GM21447 (cell line): ENCODE data around the gene SCN9A.
A peak's percentile ranks its signal among the peaks of the same experiment; 100 is the strongest.
"Not testable (repeated sequence)": the region's sequence is repeated elsewhere in the genome, so short reads cannot be mapped to it uniquely, and the experiment has no call there.

Experiments
- ATAC-seq: cut with Tn5 transposase; IDR thresholded peaks from one replicate; pipeline ENCODE4 v1.9.1; 2021; ENCODE audit not compliant: unreplicated experiment

SCN9A gene

DNA sequence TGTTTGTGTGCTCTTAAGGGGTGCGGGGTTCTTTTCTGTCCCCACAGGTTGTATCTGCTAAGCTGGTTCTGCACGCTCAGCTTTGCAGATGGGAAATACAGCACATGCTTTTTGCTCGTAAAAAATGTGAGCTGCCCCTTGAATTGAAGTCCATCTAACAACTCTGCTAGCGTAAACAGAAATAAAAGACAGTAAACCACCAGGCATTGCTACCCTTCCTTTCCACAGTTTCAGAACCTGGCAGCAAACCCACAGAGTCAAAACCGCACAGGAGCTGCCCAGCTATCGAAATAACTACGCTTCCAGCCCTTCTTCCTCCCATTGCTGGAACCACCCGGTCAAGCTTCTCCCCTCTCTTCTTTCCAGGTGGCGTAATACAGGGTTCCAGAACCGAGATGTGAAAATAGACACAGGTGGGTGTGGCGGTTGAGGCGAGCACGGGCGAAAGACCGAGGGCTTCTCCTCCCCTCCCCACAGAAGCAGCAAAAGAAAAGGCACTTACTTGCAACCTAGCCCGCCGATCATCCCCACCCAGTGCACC is 479 bp downstream of the SCN9A start:
- peak; percentile 6 for ATAC-seq

DNA sequence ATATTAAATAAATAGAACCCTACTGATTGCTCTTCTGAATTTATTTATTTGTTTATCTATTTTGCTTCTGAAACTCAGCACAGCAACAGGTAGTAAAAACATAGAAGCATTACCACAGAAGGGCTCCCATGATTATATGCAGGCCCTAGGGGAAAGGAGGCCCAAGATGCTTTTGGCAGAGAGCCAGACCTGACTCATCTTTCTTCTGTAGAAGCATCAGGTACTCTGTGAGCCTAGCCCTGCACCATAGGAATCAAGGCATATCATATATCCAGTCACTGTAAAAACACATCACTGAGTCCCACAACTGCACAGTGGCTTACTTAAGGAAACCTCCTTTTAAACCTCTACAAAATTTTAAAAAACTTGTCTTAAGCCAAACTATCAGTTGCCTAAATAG is 1.8 kb downstream of the SCN9A start:
- no peak for ATAC-seq

DNA sequence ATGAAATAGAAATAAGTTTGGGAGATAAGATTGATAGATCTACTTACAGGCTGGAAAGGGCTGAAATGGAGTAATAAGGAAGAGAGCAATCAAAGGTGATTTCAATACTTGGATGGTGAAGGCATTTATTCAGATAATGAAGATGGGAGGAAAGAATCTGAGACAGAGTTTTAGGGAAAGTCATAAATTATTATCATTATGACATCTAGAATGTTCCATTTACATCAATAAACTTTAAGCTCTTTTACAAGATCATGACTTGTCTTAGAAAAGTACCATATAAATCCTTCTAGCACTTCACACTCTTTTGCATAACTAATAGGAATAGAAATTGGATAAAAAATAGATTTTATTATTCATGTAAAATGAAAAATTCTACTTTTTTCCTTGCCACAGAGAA is 2.2 kb downstream of the SCN9A start:
- no peak for ATAC-seq

DNA sequence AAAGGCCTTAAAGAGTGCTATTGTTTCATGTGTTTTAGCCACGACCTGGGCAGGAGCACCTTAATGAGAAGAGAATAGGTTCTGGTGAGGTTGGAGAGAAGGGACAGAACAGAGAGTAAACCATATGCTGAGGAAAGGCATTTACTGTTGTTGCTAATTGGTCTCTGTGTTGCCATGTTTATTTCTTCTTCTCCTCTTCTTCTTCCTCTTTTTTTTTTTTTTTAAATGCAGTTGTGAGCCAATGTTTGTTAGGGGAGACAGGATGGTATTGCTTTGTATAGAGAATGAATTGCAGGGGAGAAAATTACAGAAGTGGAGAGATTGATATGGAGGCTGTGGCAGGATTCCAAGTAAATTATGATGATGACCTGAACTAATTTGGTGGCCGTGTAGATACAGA is 2.6 kb downstream of the SCN9A start:
- no peak for ATAC-seq

DNA sequence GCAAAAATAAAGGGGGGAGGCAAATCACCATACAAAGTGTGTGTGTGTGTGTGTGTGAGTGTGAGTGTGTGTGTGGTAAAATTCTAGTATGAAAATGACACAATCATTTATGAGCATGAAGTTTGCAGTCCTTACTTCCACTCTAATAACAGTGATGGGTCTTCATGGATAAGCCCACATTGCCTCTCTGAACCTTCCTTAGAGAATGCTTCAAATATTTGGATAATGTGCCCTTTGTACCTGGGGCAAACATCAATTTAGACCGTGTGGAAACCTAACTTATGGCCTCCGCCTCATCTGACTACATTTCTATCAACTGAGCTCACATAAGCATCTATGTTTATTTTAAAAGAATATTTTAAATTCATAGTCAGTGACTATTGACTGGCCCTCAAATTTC is 3.7 kb downstream of the SCN9A start:
- ATAC-seq: no peak

DNA sequence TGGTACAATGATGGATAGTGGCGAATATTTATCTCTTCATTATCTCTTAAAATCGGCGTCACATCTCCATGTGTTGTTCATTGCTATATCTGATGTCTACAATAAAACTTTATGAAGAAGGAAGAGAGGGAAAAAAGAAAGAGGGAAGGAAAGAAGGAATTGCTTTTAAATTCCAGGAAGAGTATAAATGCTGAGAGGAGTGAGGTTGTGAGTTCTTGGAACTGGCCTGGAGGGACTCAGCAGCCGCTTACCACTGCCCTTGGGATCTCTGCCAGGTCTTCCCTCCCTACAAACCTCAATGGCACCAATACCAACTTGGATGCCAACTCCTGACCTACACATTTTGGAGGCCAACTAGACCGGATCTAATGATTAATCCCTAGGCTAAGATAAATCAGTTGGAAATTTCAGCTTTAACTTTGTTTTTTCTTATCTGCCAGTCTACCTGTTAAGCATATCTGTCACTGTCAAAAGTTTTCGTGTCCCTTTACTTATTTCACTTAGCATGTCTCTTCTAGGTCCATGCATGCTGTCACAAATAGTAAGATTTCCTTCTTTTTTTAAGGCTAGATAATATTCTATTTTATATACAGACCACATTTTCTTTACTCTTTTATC is 9.8 kb downstream of the SCN9A start:
- no peak for ATAC-seq

DNA sequence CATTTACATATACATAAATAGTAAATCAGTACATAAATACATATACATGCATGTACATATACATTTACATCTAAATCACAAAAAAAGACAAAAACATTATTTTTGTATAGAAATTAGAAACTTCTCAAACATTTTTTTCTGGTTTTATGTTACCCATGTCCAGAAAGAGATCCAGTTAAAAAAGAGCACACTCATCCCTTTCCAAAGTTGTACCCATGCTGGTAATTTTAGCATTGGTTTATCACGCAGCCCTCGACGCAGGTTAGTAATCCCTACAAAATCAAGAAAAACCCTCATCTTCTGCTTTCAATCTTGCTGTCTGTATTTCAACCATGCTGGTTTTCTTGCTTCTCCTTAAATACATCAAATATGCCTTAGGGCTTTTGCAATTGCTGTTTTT is 10.5 kb downstream of the SCN9A start:
- ATAC-seq: no peak

DNA sequence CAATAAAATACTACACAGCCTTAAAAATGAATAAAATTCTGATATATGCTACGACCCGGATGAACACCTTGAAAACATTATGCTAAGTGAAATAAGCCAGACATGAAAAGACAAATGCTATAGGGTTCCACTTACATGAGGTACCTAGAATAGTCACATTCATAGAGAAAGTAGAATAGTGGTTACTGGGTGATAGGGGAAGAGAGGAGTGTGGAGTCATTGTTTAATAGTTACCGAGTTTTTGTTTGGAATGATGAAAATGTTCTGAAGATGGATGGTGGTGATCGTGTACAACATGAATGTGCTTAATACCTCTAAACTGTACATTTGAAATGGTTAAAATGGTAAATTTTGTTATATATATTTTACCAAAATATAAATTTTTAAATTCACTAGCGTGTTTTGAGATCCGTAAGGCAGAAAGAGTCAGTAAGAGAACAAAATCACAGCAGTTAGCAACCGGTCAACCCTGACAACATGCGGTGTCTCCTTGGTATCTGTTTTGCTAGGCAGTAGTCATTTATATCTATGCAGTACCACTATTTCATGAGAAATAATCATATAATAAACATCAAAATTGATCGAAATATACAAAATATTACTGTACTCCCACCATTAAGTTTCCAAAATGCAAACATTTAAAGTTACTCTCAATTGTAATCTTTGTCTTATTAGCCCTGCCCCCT is 11.1 kb downstream of the SCN9A start:
- no peak for ATAC-seq

DNA sequence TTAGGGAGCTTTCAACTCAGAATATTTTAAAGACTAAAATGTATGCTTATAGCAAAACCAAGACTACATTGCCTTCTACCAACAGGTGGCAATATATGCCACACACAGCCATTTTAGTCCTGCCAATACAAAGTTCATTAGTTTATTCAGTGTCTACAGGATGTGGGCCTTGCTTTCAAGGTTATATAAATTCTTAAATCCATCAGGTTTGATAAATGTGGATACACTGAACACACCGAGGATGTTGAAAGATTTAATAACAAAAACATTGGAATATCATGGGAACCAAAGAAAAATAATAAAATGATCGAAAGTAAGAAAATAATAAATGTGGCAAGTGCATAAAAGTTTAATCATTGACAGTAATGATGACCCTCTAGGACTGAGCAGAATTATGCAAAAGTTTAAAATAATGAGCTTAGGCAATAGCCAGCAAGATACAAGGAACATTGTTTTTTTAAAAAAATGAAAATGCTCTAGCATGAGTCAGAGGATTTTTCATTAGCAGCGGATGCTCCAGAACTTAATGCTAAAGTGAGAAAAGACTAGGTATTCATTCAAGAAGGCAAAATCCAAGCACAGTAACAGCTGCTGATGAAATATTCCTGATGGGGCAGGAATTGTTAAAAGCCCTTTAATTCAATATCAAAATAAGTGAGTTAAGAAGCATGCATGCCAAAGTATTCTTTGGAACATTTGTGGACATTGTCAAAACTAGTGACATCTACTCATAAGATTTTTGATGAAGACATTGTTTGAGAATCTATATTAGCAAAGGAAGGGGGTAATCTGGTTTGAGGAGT is 14.2 kb downstream of the SCN9A start:
- ATAC-seq: no peak

DNA sequence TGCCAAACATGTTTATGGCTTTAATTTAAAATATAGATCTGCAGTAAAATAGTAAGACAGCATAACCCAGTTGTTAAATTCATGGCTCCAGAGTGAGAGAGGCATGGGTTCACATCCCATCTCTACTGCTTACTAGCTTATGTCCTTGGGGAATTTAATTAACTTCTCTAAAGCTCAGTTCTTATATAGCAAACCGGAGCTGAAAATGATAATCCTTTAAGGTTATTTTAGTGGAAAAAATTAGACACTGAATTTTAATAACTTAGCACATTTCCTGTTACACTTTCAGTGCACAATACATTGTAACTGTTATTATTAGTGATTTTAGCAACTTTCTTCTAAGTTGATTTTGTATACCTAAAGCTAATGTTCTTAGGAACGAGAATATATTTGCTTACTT is 14.8 kb downstream of the SCN9A start:
- no peak for ATAC-seq

DNA sequence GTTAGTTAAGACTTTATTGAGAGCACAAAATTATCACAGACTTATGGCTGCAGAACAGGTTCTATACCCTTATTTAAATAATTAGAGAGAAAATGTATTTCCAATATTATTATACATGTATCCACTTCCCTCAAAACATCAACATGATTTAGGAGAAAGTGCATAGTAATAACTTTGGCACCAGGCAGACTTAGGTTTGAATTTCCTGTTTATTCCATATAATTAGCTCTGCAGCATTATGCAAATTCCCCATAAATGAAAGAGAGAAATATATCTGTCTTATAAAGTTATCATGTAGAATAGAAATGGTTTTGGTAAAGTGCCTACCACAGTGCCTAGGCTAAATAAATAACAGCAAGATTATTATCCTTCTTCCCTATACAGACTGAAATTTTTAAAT is 15.3 kb downstream of the SCN9A start:
- no peak for ATAC-seq

DNA sequence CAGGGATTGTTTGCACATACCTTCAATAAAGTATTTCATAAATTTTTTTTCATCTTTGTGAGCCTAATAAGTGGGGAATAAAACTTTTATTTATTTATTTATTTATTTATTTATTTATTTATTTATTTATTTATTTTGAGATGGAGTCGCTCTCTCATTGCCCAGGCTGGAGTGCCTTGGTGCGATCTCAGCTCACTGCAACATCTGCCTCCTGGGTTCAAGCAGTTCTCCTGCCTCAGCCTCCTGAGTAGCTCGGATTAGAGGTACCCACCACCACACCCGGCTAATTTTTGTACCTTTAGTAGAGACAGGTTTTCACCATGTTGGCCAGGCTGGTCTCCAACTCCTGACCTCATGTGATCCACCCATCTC is 17.8 kb downstream of the SCN9A start:
- not testable (repeated sequence) for ATAC-seq

DNA sequence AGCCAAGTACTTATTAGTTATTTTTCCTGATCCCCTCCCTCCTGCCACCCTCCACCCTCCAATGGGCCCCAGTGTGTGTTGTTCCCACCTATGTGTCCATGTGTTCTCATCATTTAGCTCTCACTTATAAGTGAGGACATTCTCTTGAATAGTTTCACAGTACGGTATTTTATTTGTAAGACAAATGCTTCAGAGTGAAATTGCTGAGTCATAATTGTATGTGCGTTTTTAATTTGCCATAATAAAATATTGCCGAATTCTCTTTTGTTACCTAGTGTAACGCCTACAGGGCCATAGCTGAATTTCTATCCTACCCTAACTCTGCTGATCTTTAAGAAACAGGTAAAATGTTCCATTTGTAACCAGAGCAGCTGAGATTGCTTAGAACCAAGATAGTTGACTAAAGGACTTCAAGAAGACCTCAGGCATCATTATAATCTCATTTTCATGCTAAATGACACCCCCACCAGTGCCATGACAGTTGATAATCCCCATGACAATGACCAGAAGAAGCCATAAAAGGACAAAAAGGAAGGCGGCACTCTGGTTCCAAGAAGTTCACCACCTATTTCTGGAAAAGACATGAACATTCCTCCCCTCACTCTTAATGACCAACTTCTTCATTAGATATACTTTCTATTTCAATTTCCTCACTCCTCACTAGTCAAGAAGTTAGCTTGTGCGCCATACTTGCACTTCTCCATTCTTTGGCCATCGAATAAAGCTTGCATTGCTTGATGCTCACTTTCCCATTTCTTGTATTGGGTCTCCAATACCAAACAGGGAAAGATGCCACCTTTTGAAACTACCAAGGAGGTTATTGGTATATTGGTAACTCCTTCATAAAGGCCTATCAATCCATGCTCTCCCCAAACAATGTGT is 18.4 kb downstream of the SCN9A start:
- ATAC-seq: no peak

DNA sequence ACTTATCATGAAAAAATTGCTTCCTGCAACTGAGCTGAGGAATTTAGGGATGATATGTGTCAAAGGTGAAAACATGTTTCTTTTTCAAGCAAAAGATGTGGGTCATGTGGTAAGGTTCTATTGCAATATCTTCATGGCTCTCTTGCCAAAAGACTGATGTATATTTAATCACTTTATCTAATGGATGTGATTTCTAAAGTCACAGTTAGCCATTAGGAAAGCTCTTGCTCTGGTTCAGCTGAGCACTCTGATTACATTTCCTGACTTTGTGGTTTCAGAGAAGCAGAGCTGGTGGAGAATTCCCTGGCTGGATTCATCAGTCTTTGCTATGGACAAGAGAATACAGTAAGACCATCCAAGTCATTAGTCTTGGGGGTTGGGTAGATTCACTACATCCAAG is 24.4 kb downstream of the SCN9A start:
- no peak for ATAC-seq

DNA sequence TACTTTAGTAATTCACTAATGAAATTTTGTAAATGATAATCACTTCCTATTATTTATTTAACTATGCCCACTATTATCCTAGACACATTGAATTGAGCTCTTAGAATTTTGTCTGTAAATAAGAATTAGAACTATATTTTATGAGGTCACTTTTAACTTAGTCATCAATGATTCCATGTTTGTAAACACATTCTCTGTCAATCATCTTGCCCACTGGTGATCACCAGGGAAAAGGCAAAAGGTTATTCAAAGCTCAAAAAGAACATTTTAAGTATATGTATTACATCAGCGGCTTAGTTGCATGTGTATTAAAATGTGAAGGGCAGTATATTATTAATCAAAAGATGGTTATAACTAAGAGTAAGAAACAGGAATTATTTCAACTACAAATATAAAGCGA is 25.2 kb downstream of the SCN9A start:
- ATAC-seq: no peak

DNA sequence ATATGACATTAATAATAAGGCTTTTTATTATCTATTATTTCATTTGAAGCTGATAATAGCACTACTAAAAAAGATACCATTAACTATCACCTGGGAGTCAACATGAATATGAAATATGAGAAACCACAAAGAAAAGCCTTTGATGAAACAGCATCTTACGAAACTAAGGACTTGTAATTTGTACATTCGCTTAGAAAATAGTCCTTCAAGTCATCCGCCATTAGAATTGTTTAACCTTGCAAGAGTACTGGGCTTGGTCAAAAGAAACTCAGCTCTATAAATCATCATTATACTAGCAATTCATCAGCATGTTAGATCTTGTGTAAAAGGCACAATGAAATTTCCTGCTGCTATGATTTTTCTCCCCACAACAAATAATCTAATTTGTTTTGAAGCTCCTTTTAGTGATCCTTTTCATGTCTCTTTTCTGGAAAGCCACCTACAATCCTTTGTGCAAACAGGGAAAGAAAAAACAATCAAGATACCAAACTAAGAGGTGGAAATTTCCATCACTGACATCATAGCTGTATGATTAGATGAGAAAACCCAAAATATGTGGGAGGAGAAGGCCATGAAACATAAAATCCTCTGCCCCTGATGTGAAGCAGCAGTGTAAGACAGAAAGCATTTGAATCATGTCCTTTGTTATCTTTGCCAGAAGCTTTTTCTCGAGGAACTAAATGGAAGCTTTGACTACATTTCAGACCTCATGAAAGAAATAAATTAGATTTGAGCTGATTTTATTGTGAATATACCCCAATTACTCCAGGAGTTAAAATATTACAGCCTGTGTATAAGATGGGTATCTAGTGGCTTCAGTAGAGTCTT is 31.2 kb downstream of the SCN9A start:
- no peak for ATAC-seq

DNA sequence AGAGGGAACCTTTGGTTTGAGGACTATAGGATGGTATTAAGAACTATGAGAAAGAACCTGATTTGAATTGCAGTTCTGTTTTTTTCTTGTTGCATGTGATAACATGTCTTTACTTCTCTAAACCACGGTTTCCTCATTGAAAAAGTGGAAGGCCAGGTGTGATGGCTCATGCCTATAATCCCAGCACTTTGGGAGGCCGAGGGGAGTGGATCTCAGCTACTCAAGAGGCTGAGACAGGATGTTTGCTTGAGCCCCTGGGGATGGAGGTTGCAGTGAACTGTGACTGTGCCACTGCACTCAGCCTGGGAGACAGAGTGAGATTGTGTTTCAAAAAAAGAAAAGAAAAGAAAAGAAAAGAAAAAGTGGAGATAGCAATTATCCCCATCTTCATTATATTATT is 32.3 kb downstream of the SCN9A start:
- no peak for ATAC-seq

DNA sequence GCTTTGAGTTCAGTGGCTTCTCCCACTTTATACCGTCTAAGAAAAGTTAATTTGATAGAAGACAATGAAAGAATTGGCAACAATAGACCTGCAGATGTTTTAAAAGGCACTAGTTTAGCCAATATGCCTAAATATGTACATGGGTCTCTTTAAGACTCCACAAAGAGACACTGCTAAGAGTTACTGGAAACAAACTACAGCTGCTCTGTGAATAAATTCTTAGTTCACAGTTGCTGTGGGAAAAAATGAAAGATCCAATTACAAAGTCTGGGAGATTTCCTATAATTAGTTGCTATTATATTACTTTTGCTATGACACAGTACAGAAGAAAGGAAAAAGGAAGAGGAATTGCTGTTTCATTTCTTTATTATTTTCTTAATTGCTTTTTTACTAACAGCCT is 34.3 kb downstream of the SCN9A start:
- ATAC-seq: no peak

DNA sequence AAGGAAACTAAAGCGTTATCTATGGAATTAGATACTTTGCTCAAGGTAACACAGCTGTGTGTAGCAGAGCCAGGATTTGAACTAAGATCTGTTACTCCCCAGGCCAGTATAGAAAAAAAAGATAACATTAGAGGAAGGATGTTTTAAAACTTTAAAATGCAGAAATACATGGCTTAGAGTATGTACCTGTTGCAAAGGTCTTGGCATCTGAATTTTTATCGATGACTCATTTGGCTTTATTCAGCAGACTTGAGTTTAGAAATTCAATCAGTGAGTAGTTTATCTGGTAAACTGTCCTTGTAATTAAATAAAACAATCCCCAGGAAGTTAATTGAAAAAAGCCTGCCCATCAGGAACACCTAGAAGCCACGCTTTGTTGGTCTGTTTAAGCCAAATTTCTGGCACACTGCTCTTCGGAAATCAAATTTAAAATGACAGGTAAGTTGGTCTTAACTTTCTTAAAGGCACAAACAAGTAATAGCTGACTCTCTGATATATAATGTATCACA is 36.9 kb downstream of the SCN9A start:
- no peak for ATAC-seq

DNA sequence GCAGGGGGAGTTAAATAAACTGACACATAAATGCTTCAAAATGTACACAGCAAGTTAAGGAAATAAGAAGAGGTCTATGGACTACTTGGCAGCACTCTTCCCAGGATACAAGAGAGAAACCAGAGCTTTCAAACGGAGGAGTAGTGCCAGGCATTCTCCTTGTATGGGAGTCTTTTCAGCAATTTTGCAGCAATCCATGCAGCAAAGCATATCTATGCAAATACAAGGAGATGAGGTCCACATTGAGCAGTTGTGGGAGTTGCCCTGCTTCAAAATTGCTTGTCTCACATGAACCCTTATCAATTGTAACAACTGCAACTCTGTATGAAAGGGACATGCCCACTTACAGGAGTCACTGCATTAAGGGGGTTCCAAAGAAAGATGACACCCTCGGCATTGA is 37.8 kb downstream of the SCN9A start:
- ATAC-seq: no peak
